ENCODE results near the gene CBX8. TPM values are rescaled to one million over a fixed set of nuclear protein-coding genes. Genes with fewer than 3 reads are reported as not detected.

Gene CBX8
- total RNA-seq, 4 donors from 2014 or later = 0.84 to 4.2 (median 0.87) TPM; not detected in 1

DNA sequence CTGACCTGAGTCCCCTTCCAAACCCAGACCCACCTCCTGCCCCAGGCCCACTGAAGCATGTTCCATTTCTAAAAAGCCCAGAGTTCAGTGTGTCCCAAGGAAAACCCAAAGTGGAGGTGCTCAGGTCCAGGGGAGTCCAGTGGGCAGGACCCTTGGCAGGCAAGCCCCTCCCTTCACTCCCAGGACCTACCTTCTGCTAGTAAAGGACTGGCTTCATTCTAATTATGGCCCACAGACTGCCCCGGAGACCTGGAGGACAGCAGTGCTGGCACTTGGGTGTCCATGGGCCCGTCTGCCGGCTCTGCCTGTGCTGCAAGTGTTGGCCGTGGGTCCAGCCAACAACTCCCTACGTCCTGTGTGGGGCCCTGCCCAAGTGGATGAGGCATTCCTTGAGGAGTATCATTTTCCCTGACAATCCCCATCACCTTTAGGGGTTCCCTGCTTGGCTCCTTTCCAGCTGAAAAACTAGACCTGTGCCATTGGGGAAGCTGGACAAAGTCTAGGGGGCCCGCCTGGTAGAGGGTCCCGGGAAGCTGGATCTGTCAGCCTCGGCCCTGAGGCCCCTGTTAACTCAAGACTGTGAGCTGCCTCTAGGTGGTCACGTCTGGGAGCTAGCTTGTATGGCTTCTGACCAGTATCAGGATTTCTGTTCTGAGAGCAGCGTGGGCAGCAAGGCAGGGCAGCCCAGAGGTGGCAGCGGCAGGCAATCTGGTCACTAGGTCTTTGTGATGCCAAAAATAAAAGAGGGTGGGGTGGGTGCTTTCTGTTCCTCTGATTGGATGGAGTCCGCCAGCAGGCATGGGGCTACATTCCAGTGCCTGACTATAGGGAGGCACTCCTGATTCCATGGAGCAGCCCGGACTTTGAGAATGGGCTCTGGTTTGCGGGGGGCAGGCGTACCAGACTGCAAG, 10.7 kb downstream of the CBX8 start:
- peaks cover 0 to 34% (median 0%) of the 10 kb centered on the region in 3 donors for H3K36me3 ChIP-seq
- peaks cover 4 to 71% of the 10 kb centered on the region in 2 donors for H3K27me3 ChIP-seq
- no peak for TF ChIP-seq EP300 (IDR thresholded peaks at IDR 0.05)
- no peak for TF ChIP-seq POLR2A (IDR thresholded peaks at IDR 0.05)
- TF ChIP-seq, protein P1, sequence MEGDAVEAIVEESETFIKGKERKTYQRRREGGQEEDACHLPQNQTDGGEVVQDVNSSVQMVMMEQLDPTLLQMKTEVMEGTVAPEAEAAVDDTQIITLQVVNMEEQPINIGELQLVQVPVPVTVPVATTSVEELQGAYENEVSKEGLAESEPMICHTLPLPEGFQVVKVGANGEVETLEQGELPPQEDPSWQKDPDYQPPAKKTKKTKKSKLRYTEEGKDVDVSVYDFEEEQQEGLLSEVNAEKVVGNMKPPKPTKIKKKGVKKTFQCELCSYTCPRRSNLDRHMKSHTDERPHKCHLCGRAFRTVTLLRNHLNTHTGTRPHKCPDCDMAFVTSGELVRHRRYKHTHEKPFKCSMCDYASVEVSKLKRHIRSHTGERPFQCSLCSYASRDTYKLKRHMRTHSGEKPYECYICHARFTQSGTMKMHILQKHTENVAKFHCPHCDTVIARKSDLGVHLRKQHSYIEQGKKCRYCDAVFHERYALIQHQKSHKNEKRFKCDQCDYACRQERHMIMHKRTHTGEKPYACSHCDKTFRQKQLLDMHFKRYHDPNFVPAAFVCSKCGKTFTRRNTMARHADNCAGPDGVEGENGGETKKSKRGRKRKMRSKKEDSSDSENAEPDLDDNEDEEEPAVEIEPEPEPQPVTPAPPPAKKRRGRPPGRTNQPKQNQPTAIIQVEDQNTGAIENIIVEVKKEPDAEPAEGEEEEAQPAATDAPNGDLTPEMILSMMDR (IDR thresholded peaks at IDR 0.05) = no peak
- no peak overlapping the region for H3K27ac ChIP-seq
- H3K4me1 ChIP-seq = peaks cover 0 to 20% (median 7%) of the 10 kb centered on the region in 4 donors
- H3K9me3 ChIP-seq = no peaks in the 10 kb centered on the region
- 92 to 93% methylated on average over 13 to 15 of the region's 15 CpGs for WGBS, 2 donors
- no peak for DNase-seq (ENCODE audit: low spot score in 2 of 2)
- no peak overlapping the region for H3K4me3 ChIP-seq

DNA sequence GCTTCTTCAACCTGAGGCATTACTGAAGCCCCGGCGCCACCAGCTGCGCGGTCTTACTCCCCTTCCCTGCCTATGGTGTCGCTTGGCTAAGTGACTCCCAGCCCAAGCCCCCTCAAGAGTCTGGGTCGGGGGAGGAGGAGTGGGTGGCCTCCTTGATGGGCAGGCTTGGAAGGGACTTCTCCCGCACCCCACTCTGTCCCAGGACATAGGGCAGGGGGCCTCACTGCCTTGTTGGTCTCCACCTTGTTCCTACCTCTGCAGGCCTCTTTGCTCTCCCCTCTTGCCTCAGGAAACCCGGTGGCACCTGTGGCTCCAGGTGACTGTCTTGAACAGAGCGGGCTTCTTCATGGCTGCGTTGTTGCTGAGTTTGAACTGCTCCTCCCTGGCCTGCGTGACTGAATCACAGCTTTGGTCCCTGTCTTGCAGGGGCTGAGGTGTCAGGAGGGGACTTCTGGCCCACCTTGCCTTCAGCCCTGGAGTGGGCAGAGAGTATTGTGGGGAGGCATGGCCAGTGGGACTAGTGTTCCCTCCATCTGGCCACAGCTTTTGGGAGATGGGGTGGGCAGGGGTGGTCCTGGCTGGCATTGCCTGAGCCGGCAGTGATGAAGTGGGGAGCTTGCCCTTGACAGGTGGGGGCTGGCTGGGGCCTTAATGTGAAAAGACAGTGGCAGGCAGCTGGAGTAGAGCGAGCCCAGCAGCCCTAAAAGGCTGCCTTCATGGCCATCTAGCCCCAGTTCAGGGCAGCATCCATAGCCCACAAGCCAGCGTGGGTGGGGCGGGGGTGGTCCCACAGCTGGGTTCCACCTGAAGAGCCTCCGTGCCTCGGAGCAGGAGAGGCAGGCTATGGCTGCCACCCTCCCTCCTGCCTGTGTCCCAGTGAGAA, 11.6 kb downstream of the CBX8 start:
- WGBS, 2 donors = 92 to 97% methylated on average over 14 to 17 of the region's 17 CpGs
- no peak for DNase-seq (ENCODE audit: low spot score in 2 of 2)
- Histone ChIP-seq H3K9me3 (no peaks in the 10 kb centered on the region), H3K27ac (no peak overlapping the region), H3K27me3 (peaks cover 0 to 62% of the 10 kb centered on the region in 2 donors), H3K4me3 (no peak overlapping the region), H3K4me1 (peaks cover 0 to 11% (median 4%) of the 10 kb centered on the region in 4 donors), H3K36me3 (peaks cover 0 to 34% (median 0%) of the 10 kb centered on the region in 3 donors)
- TF ChIP-seq EP300 (IDR thresholded peaks at IDR 0.05) = no peak
- TF ChIP-seq, protein P1 (IDR thresholded peaks at IDR 0.05) = no peak
- no peak for TF ChIP-seq POLR2A (IDR thresholded peaks at IDR 0.05)

DNA sequence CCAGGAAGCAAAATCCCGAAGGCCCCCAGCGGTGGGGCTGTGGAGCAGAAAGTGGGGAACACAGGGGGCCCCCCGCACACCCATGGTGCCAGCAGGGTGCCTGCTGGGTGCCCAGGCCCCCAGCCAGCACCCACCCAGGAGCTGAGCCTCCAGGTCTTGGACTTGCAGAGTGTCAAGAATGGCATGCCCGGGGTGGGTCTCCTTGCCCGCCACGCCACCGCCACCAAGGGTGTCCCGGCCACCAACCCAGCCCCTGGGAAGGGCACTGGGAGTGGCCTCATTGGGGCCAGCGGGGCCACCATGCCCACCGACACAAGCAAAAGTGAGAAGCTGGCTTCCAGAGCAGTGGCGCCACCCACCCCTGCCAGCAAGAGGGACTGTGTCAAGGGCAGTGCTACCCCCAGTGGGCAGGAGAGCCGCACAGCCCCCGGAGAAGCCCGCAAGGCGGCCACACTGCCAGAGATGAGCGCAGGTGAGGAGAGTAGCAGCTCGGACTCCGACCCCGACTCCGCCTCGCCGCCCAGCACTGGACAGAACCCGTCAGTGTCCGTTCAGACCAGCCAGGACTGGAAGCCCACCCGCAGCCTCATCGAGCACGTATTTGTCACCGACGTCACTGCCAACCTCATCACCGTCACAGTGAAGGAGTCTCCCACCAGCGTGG, 12.4 kb downstream of the CBX8 start:
- no peak for DNase-seq (ENCODE audit: low spot score in 2 of 2)
- H3K9me3 ChIP-seq = no peaks in the 10 kb centered on the region
- H3K27ac ChIP-seq = no peak overlapping the region
- peaks cover 0 to 34% (median 0%) of the 10 kb centered on the region in 3 donors for H3K36me3 ChIP-seq
- peaks cover 0 to 3% (median under 1%) of the 10 kb centered on the region in 4 donors for H3K4me1 ChIP-seq
- TF ChIP-seq EP300 (IDR thresholded peaks at IDR 0.05) = no peak
- TF ChIP-seq, protein P1 (IDR thresholded peaks at IDR 0.05) = no peak
- no peak for TF ChIP-seq POLR2A (IDR thresholded peaks at IDR 0.05)
- H3K27me3 ChIP-seq = peaks cover 0 to 57% of the 10 kb centered on the region in 2 donors
- H3K4me3 ChIP-seq = no peak overlapping the region
- 92 to 93% methylated on average over 16 to 25 of the region's 31 CpGs for WGBS, 2 donors

DNA sequence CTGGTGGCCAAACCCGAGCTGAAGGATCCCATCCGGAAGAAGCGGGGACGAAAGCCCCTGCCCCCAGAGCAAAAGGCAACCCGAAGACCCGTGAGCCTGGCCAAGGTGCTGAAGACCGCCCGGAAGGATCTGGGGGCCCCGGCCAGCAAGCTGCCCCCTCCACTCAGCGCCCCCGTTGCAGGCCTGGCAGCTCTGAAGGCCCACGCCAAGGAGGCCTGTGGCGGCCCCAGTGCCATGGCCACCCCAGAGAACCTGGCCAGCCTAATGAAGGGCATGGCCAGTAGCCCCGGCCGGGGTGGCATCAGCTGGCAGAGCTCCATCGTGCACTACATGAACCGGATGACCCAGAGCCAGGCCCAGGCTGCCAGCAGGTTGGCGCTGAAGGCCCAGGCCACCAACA, 13.0 kb downstream of the CBX8 start:
- Histone ChIP-seq H3K36me3 (peaks cover 0 to 34% (median 0%) of the 10 kb centered on the region in 3 donors), H3K9me3 (no peaks in the 10 kb centered on the region), H3K4me3 (no peak overlapping the region), H3K4me1 (peaks cover 0 to 5% (median 0%) of the 10 kb centered on the region in 4 donors), H3K27ac (no peak overlapping the region), H3K27me3 (peaks cover 4 to 57% of the 10 kb centered on the region in 2 donors)
- TF ChIP-seq, protein P1 (IDR thresholded peaks at IDR 0.05) = no peak
- TF ChIP-seq POLR2A (IDR thresholded peaks at IDR 0.05) (no peak), EP300 (IDR thresholded peaks at IDR 0.05) (no peak)
- DNase-seq (ENCODE audit: low spot score in 2 of 2) = no peak
- 90 to 98% methylated on average over 7 to 16 of the region's 18 CpGs for WGBS, 2 donors
